BLaER1 treated with 17β-estradiol and CSF1 and Interleukin-3, amounts not matched to agents 10 nM and 100 nM (cell line): ENCODE measurements around the gene PIK3IP1.

Source experiments
- H3K27ac ChIP-seq, 11 experiments: shearing (Covaris generic); formaldehyde crosslinking; 2 replicates each; pipeline ENCODE4 v1.8.1; 2022
- H3K27me3 ChIP-seq, 11 experiments: shearing (Covaris generic); formaldehyde crosslinking; 2 replicates each; pipeline ENCODE4 v1.8.1; 2022
- H3K36me3 ChIP-seq, 11 experiments: shearing (Covaris generic); formaldehyde crosslinking; 2 replicates each; pipeline ENCODE4 v1.8.1; 2022
- H3K4me1 ChIP-seq, 10 experiments: shearing (Covaris generic); formaldehyde crosslinking; 2 replicates each; pipeline ENCODE4 v1.8.1; 2022
- H3K4me2 ChIP-seq, 11 experiments: shearing (Covaris generic); formaldehyde crosslinking; 2 replicates each; pipeline ENCODE4 v1.8.1; 2022
- H3K4me3 ChIP-seq, 10 experiments: shearing (Covaris generic); formaldehyde crosslinking; 2 replicates each; pipeline ENCODE4 v1.8.1; 2022
- H3K9ac ChIP-seq, 11 experiments: shearing (Covaris generic); formaldehyde crosslinking; 2 replicates each; pipeline ENCODE4 v1.8.1; 2022
- H3K9me3 ChIP-seq, 11 experiments: shearing (Covaris generic); formaldehyde crosslinking; replicated peaks in 1 of 11; 2 replicates each; pipeline ENCODE4 v1.8.1; 2022
- H4K20me1 ChIP-seq, 11 experiments: shearing (Covaris generic); formaldehyde crosslinking; 2 replicates each; pipeline ENCODE4 v1.8.1; 2022
- Cebpa-rat ChIP-seq, 11 experiments: shearing (Covaris generic); IDR thresholded peaks; 2 replicates each; pipeline ENCODE4 v1.8.1; 2022

The PIK3IP1 gene

DNA sequence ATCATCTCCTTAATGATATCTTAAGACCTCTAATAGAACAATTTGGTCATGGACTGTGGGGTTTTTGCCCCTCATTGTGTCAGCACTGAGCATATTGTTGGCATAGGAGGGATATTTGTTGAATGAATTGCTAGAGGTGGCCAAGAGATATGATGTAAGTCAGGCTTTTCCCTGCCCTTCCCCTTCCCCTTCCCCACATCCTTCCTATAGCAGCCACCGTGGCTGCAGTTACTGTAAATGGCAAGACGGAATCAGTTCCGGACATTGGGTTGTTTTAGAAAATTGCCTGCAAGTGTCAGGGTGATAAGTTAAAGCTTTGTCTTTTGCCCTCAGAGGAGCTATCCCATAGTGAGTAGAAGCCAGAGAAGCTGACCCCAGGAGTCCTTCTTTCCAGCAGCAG, 57.2 kb downstream of the PIK3IP1 start:
- H3K4me3 ChIP-seq, result peak overlapping the region in 9 of 10 experiments; percentile 25 to 64 (median 39); a peak in 15 of 20 replicates
- peak overlapping the region; percentile 59 to 88 (median 86) for H3K27ac ChIP-seq
- H4K20me1 ChIP-seq, result peaks cover 5 to 19% (median 14%) of the 10 kb centered on the region in 11 experiments; a peak in 16 of 22 replicates
- peak overlapping the region; percentile 78 to 94 (median 87) for H3K4me2 ChIP-seq
- H3K27me3 ChIP-seq, result no peaks in the 10 kb centered on the region
- TF ChIP-seq Cebpa-rat (IDR thresholded peaks at IDR 0.05), result peak in 3 of 11 experiments; percentile 24 to 56 (median 24); a peak in 4 of 22 replicates
- peaks cover 61 to 100% (median 82%) of the 10 kb centered on the region in 10 experiments for H3K4me1 ChIP-seq
- H3K9ac ChIP-seq, result peak overlapping the region; percentile 55 to 81 (median 67)
- no peaks in the 10 kb centered on the region for H3K9me3 ChIP-seq
- H3K36me3 ChIP-seq, result peaks cover 14 to 76% (median 43%) of the 10 kb centered on the region in 11 experiments; a peak in 17 of 22 replicates

DNA sequence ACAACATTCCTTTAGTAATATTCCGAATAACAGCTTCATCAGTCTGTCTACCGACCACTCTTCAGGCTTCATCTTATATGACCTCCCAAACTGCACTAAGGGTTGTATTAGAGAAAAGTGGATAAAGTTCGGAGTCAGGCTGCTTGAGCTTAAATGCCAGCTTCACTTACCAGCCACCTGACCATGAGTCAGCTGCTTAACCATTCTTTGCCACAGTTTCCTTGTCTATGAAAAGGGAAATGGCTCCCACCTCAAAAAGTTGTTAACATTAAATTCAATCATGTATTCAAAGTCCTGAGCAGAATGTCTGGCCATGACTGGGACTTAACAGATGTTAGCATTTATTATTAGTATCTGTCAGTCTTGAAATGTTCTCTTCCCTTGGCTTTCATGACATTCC, 59.3 kb downstream of the PIK3IP1 start:
- peak overlapping the region; percentile 78 to 94 (median 87) for H3K4me2 ChIP-seq
- no peaks in the 10 kb centered on the region for H3K27me3 ChIP-seq
- H3K36me3 ChIP-seq, result peaks cover 10 to 77% (median 43%) of the 10 kb centered on the region in 11 experiments; a peak in 19 of 22 replicates
- peak overlapping the region in 10 of 11 experiments; percentile 14 to 79 (median 72); a peak in 18 of 22 replicates for H3K9ac ChIP-seq
- no peaks in the 10 kb centered on the region for H4K20me1 ChIP-seq
- H3K9me3 ChIP-seq, result no peaks in the 10 kb centered on the region
- peaks cover 79 to 100% (median 99%) of the 10 kb centered on the region in 10 experiments for H3K4me1 ChIP-seq
- H3K4me3 ChIP-seq, result peak overlapping the region in 1 of 10 experiments; percentile 2; a peak in 1 of 20 replicates
- no peak for TF ChIP-seq Cebpa-rat (IDR thresholded peaks at IDR 0.05)
- H3K27ac ChIP-seq, result peak overlapping the region; percentile 77 to 88 (median 86)
